Measurements from ENCODE around the gene IFNA13. TPM values are rescaled to one million over a fixed set of nuclear protein-coding genes. Genes with fewer than 3 reads are reported as not detected.

The IFNA13 gene
- total and polyA plus RNA-seq, 9 of the 15 experiments (the other 6 are each of a cell fraction or from before 2014, with no cell fraction given), result not detected

DNA sequence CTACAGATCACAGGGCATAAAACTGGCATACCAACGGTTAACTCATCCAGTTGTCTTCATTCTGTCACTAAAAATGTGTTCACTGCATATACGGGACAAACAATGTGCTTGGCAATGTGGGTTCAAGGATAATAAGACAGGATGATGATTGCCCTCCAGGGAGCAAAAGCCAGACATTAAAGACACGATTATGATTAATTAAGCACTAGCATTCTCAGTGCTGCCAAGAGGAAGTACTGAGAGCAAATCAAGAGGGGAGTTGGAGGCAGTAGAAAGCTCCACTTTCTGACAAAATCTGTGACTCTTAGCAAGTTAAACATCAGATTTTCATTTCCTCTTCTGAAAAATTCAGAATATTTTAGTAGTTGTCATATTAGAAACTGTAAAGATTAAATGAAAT lies 32.1 kb upstream of the IFNA13 start:
- no peak for DNase-seq (ENCODE audit: extremely low read depth in 1 of 4, low spot score in 3 of 4)
- intact Hi-C loops (cut with micrococcal nuclease) (no loop called here), in situ Hi-C loops (cut with MboI) (no loop called here)
- H3K9me3 ChIP-seq (replicated peaks; ENCODE audit: control insufficient read depth, insufficient read depth, low read depth, low read length), result no peaks in the 10 kb centered on the region
- no peak overlapping the region for H3K27ac ChIP-seq (ENCODE audit: extremely low read depth, low read depth, low read length)
- no peak for TF ChIP-seq ERF (CRISPR knock-in tag; IDR thresholded peaks at IDR 0.05)
- no peak for TF ChIP-seq TAF9B (IDR thresholded peaks at IDR 0.05; ENCODE audit: partially characterized antibody)
- TF ChIP-seq, protein P1, sequence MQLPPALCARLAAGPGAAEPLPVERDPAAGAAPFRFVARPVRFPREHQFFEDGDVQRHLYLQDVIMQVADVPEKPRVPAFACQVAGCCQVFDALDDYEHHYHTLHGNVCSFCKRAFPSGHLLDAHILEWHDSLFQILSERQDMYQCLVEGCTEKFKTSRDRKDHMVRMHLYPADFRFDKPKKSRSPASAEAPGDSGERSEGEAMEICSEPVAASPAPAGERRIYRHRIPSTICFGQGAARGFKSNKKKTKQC (CRISPR knock-in tag; IDR thresholded peaks at IDR 0.05), result no peak
- TF ChIP-seq ZBTB8A (IDR thresholded peaks at IDR 0.05; ENCODE audit: partially characterized antibody), result no peak
- no peak for TF ChIP-seq ZNF518B (CRISPR knock-in tag; IDR thresholded peaks at IDR 0.05)
- no peak for TF ChIP-seq DIDO1 (tag; IDR thresholded peaks at IDR 0.05; ENCODE audit: low read depth)
- no peak for TF ChIP-seq RBM39 (optimal IDR thresholded peaks at IDR 0.05; ENCODE audit: low read depth, low read length)
- TF ChIP-seq NFE2 (IDR thresholded peaks at IDR 0.05; ENCODE audit: low read depth), result no peak
- TF ChIP-seq IRF9 (tag; IDR thresholded peaks at IDR 0.05), result no peak
- TF ChIP-seq TBP (optimal IDR thresholded peaks at IDR 0.05; ENCODE audit: low read depth, low read length), result no peak
- TF ChIP-seq PURB (CRISPR knock-in tag; IDR thresholded peaks at IDR 0.05; ENCODE audit: low read depth), result no peak
- TF ChIP-seq ZNF644 (tag; IDR thresholded peaks at IDR 0.05; ENCODE audit: low read depth), result no peak
- H3K27me3 ChIP-seq (ENCODE audit: control insufficient read depth in 2 of 2, insufficient read depth in 2 of 2, low read length in 2 of 2), result no peaks in the 10 kb centered on the region
- no peaks in the 10 kb centered on the region for H4K20me1 ChIP-seq (replicated peaks; ENCODE audit: control insufficient read depth, insufficient read depth, low read length)
- no peak overlapping the region for H2AFZ ChIP-seq (ENCODE audit: low read depth, low read length)
- ChIA-PET CTCF (ENCODE audit: low intra/inter-chr PET ratio) (no interaction called here), POLR2A (no interaction called here)
- BruUV-seq (replicated peaks), result no TSS peak
- H3K79me2 ChIP-seq (ENCODE audit: control insufficient read depth, insufficient read depth, low read length), result no peaks in the 10 kb centered on the region
- ATAC-seq, result no peak
- no peak overlapping the region for H3K9ac ChIP-seq (ENCODE audit: insufficient read depth in 1 of 2, low read depth in 2 of 2, low read length in 2 of 2)
- no peaks in the 10 kb centered on the region for H3K9me1 ChIP-seq (ENCODE audit: control insufficient read depth, insufficient read depth, low read length)
- H3K4me2 ChIP-seq (ENCODE audit: insufficient read depth, low read length), result no peak overlapping the region
- no peak overlapping the region for H3K4me3 ChIP-seq
- WGBS (ENCODE audit: insufficient coverage, low coverage, missing lambda C conversion rate), result no CpG with 5 or more reads among the region's 3 CpGs
- no peaks in the 10 kb centered on the region for H3K36me3 ChIP-seq (ENCODE audit: control insufficient read depth, insufficient read depth, low read length)
- FAIRE-seq, result no peak
- no peaks in the 10 kb centered on the region for H3K4me1 ChIP-seq (replicated peaks in 1 of 2; ENCODE audit: control insufficient read depth in 2 of 2, insufficient read depth in 2 of 2, low read length in 2 of 2)

Measured in K562 (cell line).